Activated CD4-positive, alpha-beta T cell treated with anti-CD3 and anti-CD28 coated beads, Interleukin-2, amount 10 ng/mL, durations not matched to agents 7 days and 5 days (primary cell): ENCODE data around the gene NFYA. TPM values are rescaled to one million over a fixed set of nuclear protein-coding genes. Genes with fewer than 3 reads are reported as not detected.

ENCODE experiments used
- CTCF ChIA-PET: fragments of 350-600 bp; sonication (Branson Sonifier 250); formaldehyde crosslinking; loops from one replicate; lab custom pipeline; 2021; ENCODE audit warnings: antibody characterized with exemption; lab: Charles Lee
- POLR2A ChIA-PET: fragments of 350-600 bp; sonication (Branson Sonifier 250); formaldehyde crosslinking; loops from one replicate; lab custom pipeline; 2021; ENCODE audit warnings: antibody characterized with exemption; lab: Charles Lee
- DNase-seq: peaks from one replicate; pipeline ENCODE4 v3.0.0-alpha.2; 2020
- H3K27ac Mint-ChIP-seq: one replicate; pipeline ENCODE4 v1.8.0; 2021; ENCODE audit warnings: mild to moderate bottlenecking, moderate library complexity, mixed read lengths
- H3K27me3 Mint-ChIP-seq: one replicate; pipeline ENCODE4 v1.8.0; 2021; ENCODE audit warnings: mixed read lengths
- H3K36me3 Mint-ChIP-seq: one replicate; pipeline ENCODE4 v1.8.0; 2021; ENCODE audit warnings: low read depth, mixed read lengths
- H3K4me1 Mint-ChIP-seq: one replicate; pipeline ENCODE4 v1.8.0; 2021; ENCODE audit warnings: mixed read lengths
- H3K4me3 Mint-ChIP-seq: one replicate; pipeline ENCODE4 v1.8.0; 2021; ENCODE audit warnings: mild to moderate bottlenecking, moderate library complexity, mixed read lengths
- H3K9me3 Mint-ChIP-seq: one replicate; pipeline ENCODE4 v1.8.0; 2021; ENCODE audit warnings: mixed read lengths
- total RNA-seq, 2 experiments: library from RNA; stranded (reverse); gene quantifications; one replicate each; pipeline ENCODE4 v1.2.3, GENCODE V29; 2021

Gene NFYA
- 10 to 100 TPM; 33.8 to 36.9 TPM for total RNA-seq

GRCh38 chr6:41072836-41073202 is at the start of gene NFYA:
NFYA (plus strand) TSS chr6:41072974; CDS start chr6:41079090, 6,116 bp downstream.
- Mint-ChIP-seq H3K4me3 (peak within 1 kb of the TSS; percentile 96), H3K36me3 (peaks cover 34% of the 10 kb centered on the region), H3K27me3 (no peaks in the 10 kb centered on the region), H3K9me3 (no peaks in the 10 kb centered on the region), H3K27ac (peak within 1 kb of the TSS; percentile 99), H3K4me1 (peaks cover 67% of the 10 kb centered on the region)
- CTCF ChIA-PET = interaction anchor here (0.7 to 1.2 kb wide), 6 partner anchors 11 to 109 kb away, joined by 3 to 5 read pairs (median 3); no protein-coding TSS in a partner anchor
- DNase-seq = peak; percentile 100
- POLR2A ChIA-PET = no interaction called here

GRCh38 chr6:41023114-41023513 is 49.7 kb upstream of the NFYA start:
- H3K27me3 Mint-ChIP-seq = no peaks in the 10 kb centered on the region
- peaks cover 2% of the 10 kb centered on the region for H3K9me3 Mint-ChIP-seq
- H3K27ac Mint-ChIP-seq = no peak overlapping the region
- H3K4me1 Mint-ChIP-seq = peaks cover 15% of the 10 kb centered on the region
- peaks cover 2% of the 10 kb centered on the region for H3K36me3 Mint-ChIP-seq
- CTCF ChIA-PET = interaction anchor here (1.0 to 1.2 kb wide), 2 partner anchors 9 to 12 kb away, joined by 3 to 4 read pairs; no protein-coding TSS in a partner anchor
- no peak for DNase-seq
- no peak overlapping the region for H3K4me3 Mint-ChIP-seq
- POLR2A ChIA-PET = no interaction called here

DNA sequence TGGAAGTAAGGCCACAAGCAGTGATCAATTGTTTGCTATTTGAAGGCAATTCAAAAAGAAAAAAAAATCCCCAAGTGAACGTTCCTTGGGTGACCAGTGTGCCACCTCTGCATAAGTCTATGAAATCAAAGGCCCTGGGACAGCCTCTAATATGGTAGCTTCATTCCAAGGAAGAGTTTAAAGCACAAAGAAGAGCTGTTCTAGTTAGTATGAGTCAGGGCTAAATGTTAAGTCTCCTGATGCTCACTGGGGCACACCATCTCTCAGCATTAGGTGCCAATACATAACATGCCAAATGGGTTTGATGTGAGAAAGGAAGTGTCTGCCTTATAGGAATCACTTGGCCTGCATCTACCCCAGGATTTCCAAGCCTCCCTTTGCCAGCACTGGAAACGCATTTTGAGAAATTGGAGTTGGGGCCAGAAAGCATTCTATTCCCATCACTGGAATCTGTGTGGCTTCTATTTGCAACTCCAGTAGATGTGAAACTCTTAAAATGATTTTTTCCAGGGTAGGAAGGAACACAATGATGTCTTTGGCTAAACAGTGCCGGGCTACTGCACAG is 46.7 kb upstream of the NFYA start:
- ChIA-PET CTCF (interaction anchor here (0.6 to 3.6 kb wide), 5 partner anchors 9 to 1949 kb away, joined by 3 to 47 read pairs (median 3); no protein-coding TSS in a partner anchor), POLR2A (no interaction called here)
- H3K27me3 Mint-ChIP-seq = no peaks in the 10 kb centered on the region

DNA sequence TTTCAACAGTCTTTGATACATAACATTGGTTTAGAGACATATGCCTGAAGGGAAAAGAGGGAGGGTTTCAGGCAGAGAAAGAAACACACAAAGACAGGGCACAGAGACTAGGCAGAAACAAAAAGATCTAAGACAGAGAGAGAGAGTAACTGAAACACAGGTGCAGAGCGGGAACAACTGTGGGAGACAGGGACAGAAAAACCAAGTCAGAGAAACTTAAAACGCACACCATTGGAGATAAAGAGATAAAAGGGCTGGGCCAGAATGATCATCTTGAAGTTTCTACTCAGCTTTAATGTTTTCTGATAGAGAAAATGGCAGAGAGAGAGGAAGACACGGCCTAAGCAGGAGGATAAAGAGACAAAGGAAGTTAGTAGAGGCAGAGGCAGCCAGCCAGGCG is 45.5 kb upstream of the NFYA start:
- H3K4me1 Mint-ChIP-seq = peaks cover 27% of the 10 kb centered on the region
- H3K36me3 Mint-ChIP-seq = no peaks in the 10 kb centered on the region
- peak overlapping the region; percentile 82 for H3K4me3 Mint-ChIP-seq
- POLR2A ChIA-PET = no interaction called here
- H3K27ac Mint-ChIP-seq = peak overlapping the region; percentile 92
- H3K27me3 Mint-ChIP-seq = no peaks in the 10 kb centered on the region
- CTCF ChIA-PET = interaction anchor here (0.8 to 4.1 kb wide), 17 partner anchors 9 to 135 kb away, joined by 3 to 47 read pairs (median 5); partner anchors contain the start of genes TSPO2 and UNC5CL
- DNase-seq = no peak
- no peaks in the 10 kb centered on the region for H3K9me3 Mint-ChIP-seq

More for the DNA sequence above, 46.7 kb upstream of the NFYA start:
- peaks cover 27% of the 10 kb centered on the region for H3K4me1 Mint-ChIP-seq
- no peaks in the 10 kb centered on the region for H3K9me3 Mint-ChIP-seq
- H3K4me3 Mint-ChIP-seq = no peak overlapping the region
- no peaks in the 10 kb centered on the region for H3K36me3 Mint-ChIP-seq
- no peak overlapping the region for H3K27ac Mint-ChIP-seq
- no peak for DNase-seq

- POLR2A ChIA-PET = interaction anchor here (0.6 to 0.7 kb wide), 2 partner anchors 8 to 20 kb away, joined by 3 read pairs; no protein-coding TSS in a partner anchor
- Mint-ChIP-seq H3K27ac (peak overlapping the region; percentile 92), H3K36me3 (no peaks in the 10 kb centered on the region), H3K4me1 (peaks cover 27% of the 10 kb centered on the region), H3K27me3 (no peaks in the 10 kb centered on the region), H3K9me3 (no peaks in the 10 kb centered on the region), H3K4me3 (peak overlapping the region; percentile 82)
- DNase-seq = peak; percentile 76
- CTCF ChIA-PET = interaction anchor here (0.6 to 4.1 kb wide), 24 partner anchors 8 to 176 kb away, joined by 3 to 47 read pairs (median 5); partner anchors contain the start of genes NFYA, OARD1, TSPO2 and UNC5CL
Measured at GRCh38 chr6:41027799-41028560, 44.8 kb upstream of the NFYA start.

- no peak for DNase-seq
- Mint-ChIP-seq H3K4me1 (peaks cover 27% of the 10 kb centered on the region), H3K27ac (peak overlapping the region; percentile 92), H3K9me3 (no peaks in the 10 kb centered on the region), H3K36me3 (no peaks in the 10 kb centered on the region), H3K27me3 (no peaks in the 10 kb centered on the region), H3K4me3 (peak overlapping the region; percentile 82)
- ChIA-PET POLR2A (no interaction called here), CTCF (interaction anchor here (0.6 to 4.1 kb wide), 21 partner anchors 8 to 289 kb away, joined by 3 to 47 read pairs (median 5); partner anchors contain the start of genes NFYA, OARD1, TSPO2 and UNC5CL)
Measured at GRCh38 chr6:41028561-41029412, 44.0 kb upstream of the NFYA start.

- H3K4me1 Mint-ChIP-seq = peaks cover 14% of the 10 kb centered on the region
- POLR2A ChIA-PET = no interaction called here
- H3K9me3 Mint-ChIP-seq = no peaks in the 10 kb centered on the region
- CTCF ChIA-PET = interaction anchor here (0.7 to 5.1 kb wide), 2 partner anchors 12 to 170 kb away, joined by 4 to 22 read pairs; no protein-coding TSS in a partner anchor
- H3K27ac Mint-ChIP-seq = no peak overlapping the region
- H3K27me3 Mint-ChIP-seq = peaks cover 3% of the 10 kb centered on the region
- DNase-seq = no peak
- H3K4me3 Mint-ChIP-seq = no peak overlapping the region
- no peaks in the 10 kb centered on the region for H3K36me3 Mint-ChIP-seq
Measured at GRCh38 chr6:41032830-41033229, 39.9 kb upstream of the NFYA start.

GRCh38 chr6:41033776-41034175 is 39.0 kb upstream of the NFYA start:
- no peaks in the 10 kb centered on the region for H3K36me3 Mint-ChIP-seq
- H3K4me1 Mint-ChIP-seq = peaks cover 10% of the 10 kb centered on the region
- DNase-seq = no peak
- POLR2A ChIA-PET = no interaction called here
- H3K9me3 Mint-ChIP-seq = no peaks in the 10 kb centered on the region
- H3K27me3 Mint-ChIP-seq = peaks cover 3% of the 10 kb centered on the region
- H3K4me3 Mint-ChIP-seq = no peak overlapping the region
- CTCF ChIA-PET = interaction anchor here (5.1 kb wide), 1 partner anchor 11 kb away, joined by 22 read pairs; no protein-coding TSS in a partner anchor
- H3K27ac Mint-ChIP-seq = no peak overlapping the region

GRCh38 chr6:41036186-41036585 is 36.6 kb upstream of the NFYA start:
- no peak for DNase-seq
- ChIA-PET POLR2A (no interaction called here), CTCF (interaction anchor here (0.6 to 5.1 kb wide), 4 partner anchors 9 to 842 kb away, joined by 3 to 22 read pairs (median 12); no protein-coding TSS in a partner anchor)
- Mint-ChIP-seq H3K27me3 (peaks cover 3% of the 10 kb centered on the region), H3K4me3 (no peak overlapping the region), H3K27ac (no peak overlapping the region), H3K9me3 (no peaks in the 10 kb centered on the region), H3K36me3 (no peaks in the 10 kb centered on the region), H3K4me1 (peaks cover 12% of the 10 kb centered on the region)

DNA sequence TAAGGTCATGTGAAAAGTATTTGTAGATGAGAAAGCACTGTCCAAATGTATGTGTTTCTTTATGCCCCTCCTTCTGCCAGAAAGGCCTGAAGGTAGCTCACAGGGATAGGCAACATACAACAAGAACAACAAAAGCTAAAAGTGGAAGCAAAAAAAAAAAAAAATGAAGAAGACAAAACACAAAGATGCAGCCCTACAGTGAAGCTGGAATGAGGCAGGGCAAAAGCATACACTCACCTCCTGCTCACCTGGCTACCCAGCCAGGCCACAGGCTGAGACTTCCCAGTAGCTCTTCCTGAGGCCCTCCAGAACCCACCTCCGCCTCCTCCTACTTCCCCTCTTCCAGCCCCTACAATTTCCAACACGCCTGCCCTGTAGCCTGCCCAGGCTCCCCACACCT is 36.2 kb upstream of the NFYA start:
- no peak overlapping the region for H3K27ac Mint-ChIP-seq
- no peaks in the 10 kb centered on the region for H3K9me3 Mint-ChIP-seq
- H3K4me1 Mint-ChIP-seq = peaks cover 12% of the 10 kb centered on the region
- peaks cover 3% of the 10 kb centered on the region for H3K27me3 Mint-ChIP-seq
- no peak for DNase-seq
- POLR2A ChIA-PET = no interaction called here
- no peak overlapping the region for H3K4me3 Mint-ChIP-seq
- CTCF ChIA-PET = interaction anchor here (0.6 to 2.5 kb wide), 3 partner anchors 9 to 843 kb away, joined by 3 to 20 read pairs (median 4); no protein-coding TSS in a partner anchor
- H3K36me3 Mint-ChIP-seq = no peaks in the 10 kb centered on the region

DNA sequence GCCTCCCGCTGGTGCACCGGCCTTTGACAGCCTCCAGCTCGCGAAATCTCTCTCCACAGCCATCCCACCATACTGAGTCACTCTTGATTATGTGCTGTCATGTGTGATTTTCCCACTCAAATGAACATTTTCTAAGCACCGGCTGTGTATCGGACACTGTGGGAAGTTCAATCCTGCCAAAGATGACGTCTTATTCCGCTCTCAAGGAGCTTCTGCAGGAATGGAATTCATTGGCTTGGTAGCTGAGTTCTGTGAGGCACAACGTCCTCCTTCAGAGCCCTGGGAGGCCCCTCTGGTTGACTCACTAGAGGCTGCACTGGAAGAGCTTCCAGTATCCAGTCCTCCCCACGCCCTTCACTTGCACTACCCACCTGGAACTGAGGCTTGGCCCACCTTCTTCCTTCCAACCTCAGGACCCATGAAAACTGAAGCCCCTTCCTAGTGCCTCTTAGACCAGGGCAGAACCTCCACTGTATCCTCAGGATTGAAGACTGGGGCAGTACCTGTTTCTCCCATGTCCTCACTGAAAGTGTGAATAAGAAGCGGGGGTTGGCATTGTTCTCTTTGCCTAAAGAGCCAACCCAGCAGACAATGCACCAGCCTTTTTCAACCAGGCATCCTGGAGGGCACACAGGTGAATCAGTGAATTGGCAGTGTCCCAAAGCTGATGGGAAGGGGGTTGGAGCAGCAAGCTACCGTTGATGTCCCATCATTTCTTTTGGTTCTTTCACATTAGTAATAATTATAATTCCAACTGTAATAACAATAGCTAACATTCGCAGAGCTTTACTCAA is 35.5 kb upstream of the NFYA start:
- peaks cover 3% of the 10 kb centered on the region for H3K27me3 Mint-ChIP-seq
- POLR2A ChIA-PET = no interaction called here
- H3K27ac Mint-ChIP-seq = no peak overlapping the region
- H3K36me3 Mint-ChIP-seq = no peaks in the 10 kb centered on the region
- no peaks in the 10 kb centered on the region for H3K9me3 Mint-ChIP-seq
- H3K4me1 Mint-ChIP-seq = peaks cover 12% of the 10 kb centered on the region
- CTCF ChIA-PET = interaction anchor here (0.7 to 2.5 kb wide), 3 partner anchors 9 to 416 kb away, joined by 4 to 20 read pairs (median 4); no protein-coding TSS in a partner anchor
- H3K4me3 Mint-ChIP-seq = no peak overlapping the region
- DNase-seq = no peak
